H1 (cell line): ENCODE data around the gene PLEK2. TPM values are rescaled to one million over a fixed set of nuclear protein-coding genes. Genes with fewer than 3 reads are reported as not detected.

Experiments used
- FOSL1 ChIP-seq: IDR thresholded peaks from 2 replicates; pipeline ENCODE4 v1.6.1; 2011; ENCODE audit warnings: mild to moderate bottlenecking, low read depth, low read length, moderate library complexity; ENCODE audit not compliant: insufficient read depth
- KDM5A ChIP-seq: fragments of 200-600 bp; IDR thresholded peaks from 2 replicates; pipeline ENCODE4 v1.7.1; 2012; ENCODE audit warnings: mild to moderate bottlenecking, low read length, inconsistent platforms, mixed read lengths
- TEAD4 ChIP-seq: IDR thresholded peaks from 2 replicates; pipeline ENCODE4 v1.6.1; 2012; ENCODE audit warnings: low read depth, low read length, inconsistent platforms, mixed read lengths
- polyA plus RNA-seq, 7 experiments: library from polyadenylated mRNA; depleted of rRNA in 3 of 7; stranded (reverse) in 5 of 7; unstranded in 2 of 7; fragments of >200 nt in 5 of 7; fragments of 200-250 nt in 2 of 7; gene quantifications; 1 replicate in 5 of 7; 2 replicates in 1 of 7; 4 replicates in 1 of 7; pipeline versions ENCODE4 v1.2.1 to v1.2.3, GENCODE V29; 2011 to 2013; ENCODE audit warnings: missing spikeins in 2 of 7, mixed read lengths in 2 of 7
- total RNA-seq: library from RNA; stranded (reverse); fragmentation: NEBNext Ultra II Directional; extraction: Animal tissue kit (Norgen Biotek cat#: 25700); gene quantifications from 2 replicates; pipeline ENCODE4 v1.2.1, GENCODE V29; 2021

PLEK2 gene
- total and polyA plus RNA-seq, 2 of the 8 experiments (the other 6 are each of a cell fraction or from before 2014, with no cell fraction given): 0.41 to 2.1 TPM

- TF ChIP-seq FOSL1: no peak
- TF ChIP-seq TEAD4: no peak
- TF ChIP-seq KDM5A: no peak
These were observed 49.5 kb upstream of the PLEK2 start (continued) for GRCh38 chr14:67461341-67461985.
